Omental fat pad (tissue), 4 donors: ENCODE measurements around the gene MYADM. TPM values are rescaled to one million over a fixed set of nuclear protein-coding genes. Genes with fewer than 3 reads are reported as not detected.

Experiments
- ATAC-seq: fragments of 150-250 bp; one replicate; pipeline ENCODE4 v1.9.1; 2016; ENCODE audit warnings: mild to moderate bottlenecking, moderate library complexity; ENCODE audit not compliant: low FRiP score
- DNase-seq: peaks from one replicate; pipeline ENCODE4 v3.0.0-alpha.2; 2019; ENCODE audit warnings: low spot score
- total RNA-seq, 4 donors: library from RNA; depleted of rRNA; stranded (reverse); fragments of >200 nt; gene quantifications; one replicate each; pipeline ENCODE4 v1.1.0, GENCODE V29; 2016
- TF ChIP-seq, protein P1 (sequence below), 3 donors: fragments of 450-650 bp; IDR thresholded peaks; one replicate each; pipeline ENCODE4 v1.5.1; 2016 to 2017; ENCODE audit warnings: antibody characterized with exemption in 3 of 3, mild to moderate bottlenecking in 3 of 3, moderate library complexity in 2 of 3

Gene MYADM
- total RNA-seq, 4 donors from 2014 or later = 50.6 to 346 (median 97.8) TPM

DNA sequence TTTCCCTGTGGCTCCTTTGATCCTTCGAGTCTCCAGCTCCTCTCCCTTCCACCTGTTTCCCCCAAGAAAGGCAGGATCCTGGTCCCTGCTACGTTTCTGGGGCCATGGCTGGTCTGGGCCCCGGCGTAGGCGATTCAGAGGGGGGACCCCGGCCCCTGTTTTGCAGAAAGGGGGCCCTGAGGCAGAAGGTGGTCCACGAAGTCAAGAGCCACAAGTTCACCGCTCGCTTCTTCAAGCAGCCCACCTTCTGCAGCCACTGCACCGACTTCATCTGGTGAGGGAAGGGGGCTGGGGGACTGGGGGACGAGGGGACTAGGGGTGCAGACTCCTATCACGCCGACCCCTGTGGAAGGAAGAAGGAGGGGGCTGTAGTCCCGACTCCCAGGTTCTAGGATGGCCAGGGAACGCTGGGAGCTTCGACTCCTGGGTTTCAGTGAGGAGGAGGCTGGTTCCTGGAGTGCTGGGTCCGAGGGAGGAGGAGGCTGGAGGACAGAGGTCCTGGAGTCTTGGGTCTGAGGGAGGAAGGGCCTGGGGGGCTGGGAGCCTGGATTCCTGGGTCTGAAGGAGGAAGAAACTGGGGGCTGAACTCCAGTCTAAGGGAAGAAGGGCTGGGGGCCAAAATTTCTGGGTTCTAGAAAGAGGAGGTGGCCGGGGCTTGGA lies 14.8 kb downstream of the MYADM start:
- no peak for DNase-seq
- no peak for ATAC-seq
- TF ChIP-seq, protein P1, sequence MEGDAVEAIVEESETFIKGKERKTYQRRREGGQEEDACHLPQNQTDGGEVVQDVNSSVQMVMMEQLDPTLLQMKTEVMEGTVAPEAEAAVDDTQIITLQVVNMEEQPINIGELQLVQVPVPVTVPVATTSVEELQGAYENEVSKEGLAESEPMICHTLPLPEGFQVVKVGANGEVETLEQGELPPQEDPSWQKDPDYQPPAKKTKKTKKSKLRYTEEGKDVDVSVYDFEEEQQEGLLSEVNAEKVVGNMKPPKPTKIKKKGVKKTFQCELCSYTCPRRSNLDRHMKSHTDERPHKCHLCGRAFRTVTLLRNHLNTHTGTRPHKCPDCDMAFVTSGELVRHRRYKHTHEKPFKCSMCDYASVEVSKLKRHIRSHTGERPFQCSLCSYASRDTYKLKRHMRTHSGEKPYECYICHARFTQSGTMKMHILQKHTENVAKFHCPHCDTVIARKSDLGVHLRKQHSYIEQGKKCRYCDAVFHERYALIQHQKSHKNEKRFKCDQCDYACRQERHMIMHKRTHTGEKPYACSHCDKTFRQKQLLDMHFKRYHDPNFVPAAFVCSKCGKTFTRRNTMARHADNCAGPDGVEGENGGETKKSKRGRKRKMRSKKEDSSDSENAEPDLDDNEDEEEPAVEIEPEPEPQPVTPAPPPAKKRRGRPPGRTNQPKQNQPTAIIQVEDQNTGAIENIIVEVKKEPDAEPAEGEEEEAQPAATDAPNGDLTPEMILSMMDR (IDR thresholded peaks at IDR 0.05) = no peak

DNA sequence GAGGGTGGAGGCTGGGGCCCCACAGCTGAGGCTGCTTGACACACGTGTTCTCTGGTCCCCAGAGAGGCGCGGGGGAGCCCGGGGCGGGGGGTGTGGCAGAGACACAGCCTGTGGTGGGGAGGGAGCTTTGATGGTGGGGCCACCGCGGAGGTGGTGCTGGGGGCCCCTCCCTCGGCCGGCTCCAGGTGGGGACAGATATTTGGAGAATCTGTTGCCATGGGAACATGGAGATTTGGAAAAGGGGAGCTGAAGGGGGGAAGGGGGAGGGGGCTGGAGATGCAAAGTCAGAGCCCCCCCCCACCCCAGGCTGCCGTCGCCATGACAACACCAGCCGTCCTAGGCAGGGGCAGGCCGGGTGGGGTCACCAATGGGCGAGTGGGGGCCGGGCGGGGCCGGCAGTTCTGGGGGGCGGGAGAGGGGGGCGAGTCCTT lies 15.6 kb downstream of the MYADM start:
- DNase-seq = no peak
- TF ChIP-seq, protein P1 (IDR thresholded peaks at IDR 0.05) = no peak
- no peak for ATAC-seq

DNA sequence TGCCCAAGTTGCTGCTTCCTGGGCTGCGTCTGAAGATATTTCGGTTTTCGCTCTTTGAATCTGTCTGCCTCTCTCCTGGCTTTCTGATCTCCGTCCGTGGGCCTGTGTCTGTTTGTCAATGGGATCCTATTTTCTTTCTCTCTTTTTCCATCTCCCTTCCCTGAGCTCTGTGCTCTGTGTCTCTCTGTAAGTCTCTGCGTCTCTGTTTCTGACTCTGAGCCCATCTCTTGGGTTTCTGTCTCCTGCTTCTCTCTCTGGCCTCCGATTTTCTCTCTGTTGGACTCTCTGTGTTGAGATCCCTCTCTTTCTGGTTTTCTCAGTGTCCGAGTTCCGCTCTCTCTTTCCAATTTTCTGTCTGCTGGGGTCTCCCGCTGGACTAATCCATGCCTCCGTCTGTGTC lies 16.1 kb downstream of the MYADM start:
- no peak for DNase-seq
- no peak for ATAC-seq
- TF ChIP-seq, protein P1 (IDR thresholded peaks at IDR 0.05) = no peak

DNA sequence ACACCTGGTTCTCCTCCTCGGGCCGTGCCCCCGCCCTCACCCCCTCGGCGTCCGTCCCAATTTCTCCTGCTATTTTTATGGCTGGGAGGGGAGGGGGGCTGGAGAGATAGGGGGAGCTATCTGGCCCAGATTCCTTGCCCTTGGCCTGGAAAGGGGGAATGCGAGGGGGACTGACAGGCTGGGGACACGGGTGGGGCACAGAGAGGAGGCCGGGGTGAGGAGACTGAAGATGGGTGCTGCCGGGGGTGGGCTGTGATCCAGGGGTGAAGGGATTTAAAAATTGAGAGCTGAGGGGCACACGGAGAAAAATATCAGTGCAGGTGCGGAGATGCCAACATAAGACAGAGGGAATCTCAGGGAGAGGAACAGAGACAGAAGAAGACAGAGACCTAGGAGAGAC lies 16.6 kb downstream of the MYADM start:
- no peak for DNase-seq
- TF ChIP-seq, protein P1 (IDR thresholded peaks at IDR 0.05) = no peak
- no peak for ATAC-seq

DNA sequence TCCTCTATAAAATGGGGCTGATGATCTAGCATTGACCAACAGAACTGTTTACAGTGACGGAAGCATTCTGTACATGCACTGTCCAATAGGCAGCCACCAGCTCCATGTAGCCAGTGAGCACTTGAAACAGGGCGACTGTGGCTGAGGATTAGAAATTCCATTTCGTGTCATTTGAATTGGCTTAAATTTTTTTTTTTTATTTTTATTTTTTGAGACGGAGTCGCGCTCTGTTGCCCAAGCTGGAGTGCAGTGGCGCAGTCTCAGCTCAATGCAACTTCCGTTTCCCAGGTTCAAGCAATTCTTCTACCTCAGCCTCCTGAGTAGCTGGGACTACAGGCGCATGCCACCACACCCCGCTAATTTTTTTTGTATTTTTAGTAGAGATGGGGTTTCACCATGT lies 17.4 kb downstream of the MYADM start:
- DNase-seq = no peak
- no peak for ATAC-seq

DNA sequence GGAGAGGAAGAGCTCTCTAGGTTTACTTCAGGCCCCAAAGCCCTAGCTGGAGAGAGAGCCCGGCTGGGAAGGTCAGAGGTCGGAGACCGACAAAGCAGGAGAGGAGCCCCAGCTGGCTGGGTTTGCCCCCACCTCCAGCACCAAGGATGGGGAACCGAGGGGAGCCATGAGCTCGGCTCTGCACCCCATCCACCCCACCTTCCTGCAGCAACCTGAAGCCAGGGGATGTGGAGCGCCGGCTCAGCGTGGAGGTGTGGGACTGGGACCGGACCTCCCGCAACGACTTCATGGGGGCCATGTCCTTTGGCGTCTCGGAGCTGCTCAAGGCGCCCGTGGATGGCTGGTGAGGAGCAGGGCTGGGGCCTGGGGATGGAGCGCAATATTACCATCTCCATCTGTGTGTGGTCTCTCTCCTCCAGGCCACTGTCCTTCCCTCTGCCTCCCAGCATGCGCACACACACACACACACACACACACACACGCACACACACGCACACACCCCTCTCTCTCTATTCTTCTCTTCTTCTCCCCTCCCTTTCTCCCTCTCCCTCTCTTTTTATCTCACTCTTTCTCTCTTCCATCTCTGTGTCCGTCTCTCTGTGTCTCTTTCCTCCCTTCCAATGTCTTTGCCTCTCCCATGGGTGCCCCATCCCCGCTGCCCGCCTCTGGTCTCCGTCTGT lies 24.8 kb downstream of the MYADM start:
- TF ChIP-seq, protein P1 (IDR thresholded peaks at IDR 0.05) = no peak
- ATAC-seq (no peak), DNase-seq (no peak)

More for the DNA sequence above, 17.4 kb downstream of the MYADM start:
- TF ChIP-seq, protein P1 (IDR thresholded peaks at IDR 0.05) = no peak

DNA sequence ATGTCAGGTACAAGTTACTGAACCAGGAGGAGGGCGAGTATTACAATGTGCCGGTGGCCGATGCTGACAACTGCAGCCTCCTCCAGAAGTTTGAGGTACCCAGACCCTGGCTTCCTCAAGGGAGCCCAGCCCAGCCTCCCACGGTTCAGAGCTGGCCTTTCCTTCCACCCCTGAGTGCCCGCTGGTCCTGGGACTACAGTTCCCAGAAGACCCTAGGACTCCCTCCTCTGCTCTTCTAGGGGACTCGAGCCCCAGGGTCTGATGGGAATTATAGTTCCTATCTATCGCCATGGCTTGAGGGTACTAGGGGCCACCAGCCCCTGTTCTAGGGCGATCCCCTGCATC lies 25.3 kb downstream of the MYADM start:
- DNase-seq = no peak
- TF ChIP-seq, protein P1 (IDR thresholded peaks at IDR 0.05) = no peak
- ATAC-seq = no peak
